Measurements from ENCODE around the gene FBXL13.

FBXL13 gene

GRCh38 chr7:102836191-102836919 is 238.2 kb downstream of the FBXL13 start:
- no peak overlapping the region for H3K4me3 ChIP-seq (ENCODE audit: low read length)
- TF ChIP-seq, protein P1, sequence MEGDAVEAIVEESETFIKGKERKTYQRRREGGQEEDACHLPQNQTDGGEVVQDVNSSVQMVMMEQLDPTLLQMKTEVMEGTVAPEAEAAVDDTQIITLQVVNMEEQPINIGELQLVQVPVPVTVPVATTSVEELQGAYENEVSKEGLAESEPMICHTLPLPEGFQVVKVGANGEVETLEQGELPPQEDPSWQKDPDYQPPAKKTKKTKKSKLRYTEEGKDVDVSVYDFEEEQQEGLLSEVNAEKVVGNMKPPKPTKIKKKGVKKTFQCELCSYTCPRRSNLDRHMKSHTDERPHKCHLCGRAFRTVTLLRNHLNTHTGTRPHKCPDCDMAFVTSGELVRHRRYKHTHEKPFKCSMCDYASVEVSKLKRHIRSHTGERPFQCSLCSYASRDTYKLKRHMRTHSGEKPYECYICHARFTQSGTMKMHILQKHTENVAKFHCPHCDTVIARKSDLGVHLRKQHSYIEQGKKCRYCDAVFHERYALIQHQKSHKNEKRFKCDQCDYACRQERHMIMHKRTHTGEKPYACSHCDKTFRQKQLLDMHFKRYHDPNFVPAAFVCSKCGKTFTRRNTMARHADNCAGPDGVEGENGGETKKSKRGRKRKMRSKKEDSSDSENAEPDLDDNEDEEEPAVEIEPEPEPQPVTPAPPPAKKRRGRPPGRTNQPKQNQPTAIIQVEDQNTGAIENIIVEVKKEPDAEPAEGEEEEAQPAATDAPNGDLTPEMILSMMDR (conservative IDR thresholded peaks at IDR 0.05; ENCODE audit: low read depth, low read length): no peak
- peak; percentile 93 for DNase-seq (ENCODE audit: low read depth)

GRCh38 chr7:102834999-102835398 is 239.6 kb downstream of the FBXL13 start:
- TF ChIP-seq, protein P1 (conservative IDR thresholded peaks at IDR 0.05; ENCODE audit: low read depth, low read length): no peak
- DNase-seq (ENCODE audit: low read depth): no peak
- H3K4me3 ChIP-seq (ENCODE audit: low read length): no peak overlapping the region

DNA sequence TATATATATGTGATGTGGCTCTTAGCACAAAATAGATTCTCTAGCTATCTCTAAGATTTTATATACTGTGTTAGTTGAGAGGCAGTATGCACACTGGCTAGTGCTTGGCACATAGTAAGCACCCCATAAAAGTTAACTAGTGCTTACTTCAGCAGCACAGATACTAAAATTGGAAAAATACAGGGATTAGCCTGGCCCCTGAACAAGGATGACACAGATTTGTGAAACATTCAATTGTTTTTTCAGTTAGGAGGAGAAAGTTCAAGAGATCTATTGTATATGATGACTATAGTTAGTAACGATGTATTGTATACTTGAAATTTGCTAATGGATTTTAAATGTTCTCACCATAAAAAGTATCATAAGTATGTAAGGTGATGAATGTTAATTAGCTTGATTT is 240.1 kb downstream of the FBXL13 start:
- TF ChIP-seq, protein P1 (conservative IDR thresholded peaks at IDR 0.05; ENCODE audit: low read depth, low read length): no peak
- no peak overlapping the region for H3K4me3 ChIP-seq (ENCODE audit: low read length)
- no peak for DNase-seq (ENCODE audit: low read depth)

DNA sequence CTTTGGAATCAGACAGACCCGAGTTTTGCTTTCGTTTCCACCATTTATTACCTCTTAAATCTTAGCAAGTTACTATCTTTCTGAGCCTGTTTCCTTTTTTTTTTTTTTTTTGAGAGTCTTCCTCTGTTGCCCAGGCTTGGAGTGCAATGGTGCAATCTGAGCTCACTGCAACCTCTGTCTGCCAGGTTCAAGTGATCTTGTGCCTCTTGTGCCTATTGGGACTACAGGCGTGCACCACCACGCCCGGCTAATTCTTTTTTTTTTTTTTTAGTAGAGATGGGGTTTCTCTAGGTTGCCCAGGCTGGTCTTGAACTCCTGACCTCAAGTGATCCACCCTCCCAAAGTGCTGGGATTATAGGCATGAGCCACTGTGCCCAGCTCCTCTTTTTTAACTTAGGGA is 241.3 kb downstream of the FBXL13 start:
- TF ChIP-seq, protein P1 (conservative IDR thresholded peaks at IDR 0.05; ENCODE audit: low read depth, low read length): no peak
- H3K4me3 ChIP-seq (ENCODE audit: low read length): no peak overlapping the region
- DNase-seq (ENCODE audit: low read depth): no peak

- TF ChIP-seq, protein P1 (conservative IDR thresholded peaks at IDR 0.05; ENCODE audit: low read depth, low read length): no peak
- no peak overlapping the region for H3K4me3 ChIP-seq (ENCODE audit: low read length)
- no peak for DNase-seq (ENCODE audit: low read depth)
These were observed 241.9 kb downstream of the FBXL13 start for GRCh38 chr7:102832674-102833073.

DNA sequence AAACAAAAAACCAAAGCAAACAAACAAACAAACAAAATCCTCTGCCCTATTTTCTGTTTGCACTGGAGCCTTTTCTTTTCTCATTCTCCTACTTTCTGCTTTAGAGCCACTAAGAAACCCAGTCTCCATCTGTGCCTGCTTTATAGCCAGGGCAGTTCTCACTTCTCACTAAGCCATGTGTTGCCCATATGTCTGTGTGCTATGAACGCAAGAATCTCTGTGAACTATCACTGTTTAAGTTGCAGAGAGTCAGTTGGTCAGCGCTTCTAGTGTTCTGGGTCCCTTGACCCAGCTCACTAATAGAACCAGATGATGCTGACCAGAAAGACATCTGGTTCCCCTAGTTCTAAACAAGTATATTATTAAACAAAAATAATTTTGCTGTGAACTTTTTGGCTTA is 244.4 kb downstream of the FBXL13 start:
- no peak for DNase-seq (ENCODE audit: low read depth)
- TF ChIP-seq, protein P1 (conservative IDR thresholded peaks at IDR 0.05; ENCODE audit: low read depth, low read length): no peak
- no peak overlapping the region for H3K4me3 ChIP-seq (ENCODE audit: low read length)

DNA sequence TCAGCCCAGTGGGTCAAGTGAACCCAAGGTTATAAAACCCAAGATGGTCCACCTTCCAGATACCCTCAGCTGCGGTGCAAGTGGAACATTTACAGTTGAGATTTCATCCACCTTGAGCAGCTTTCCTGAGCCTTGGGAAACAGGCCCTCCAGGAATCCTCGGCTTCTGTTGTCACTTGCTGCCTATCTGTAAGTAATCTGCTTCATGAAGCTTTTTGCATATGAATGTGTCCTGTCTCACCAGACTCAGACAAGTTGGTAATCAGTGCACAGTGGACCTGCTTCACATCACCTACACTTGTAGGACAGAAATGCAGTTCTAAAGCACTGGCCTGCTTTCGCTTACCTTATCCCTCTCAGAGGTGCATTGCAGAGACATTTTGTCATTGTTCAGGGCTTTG is 245.5 kb downstream of the FBXL13 start:
- no peak for DNase-seq (ENCODE audit: low read depth)
- TF ChIP-seq, protein P1 (conservative IDR thresholded peaks at IDR 0.05; ENCODE audit: low read depth, low read length): no peak
- no peak overlapping the region for H3K4me3 ChIP-seq (ENCODE audit: low read length)

Data from retinal pigment epithelial cell (primary cell).